GM12874 (cell line): ENCODE data around the gene PRRT4.

Experiments
- CTCF ChIP-seq: IDR thresholded peaks from 2 replicates; pipeline ENCODE4 v1.5.1; 2011; ENCODE audit warnings: low read depth, mild to moderate bottlenecking, control low read depth, low read length, moderate library complexity; ENCODE audit not compliant: insufficient read depth

Gene PRRT4

GRCh38 chr7:128366300-128366699 is 4.8 kb upstream of the PRRT4 start:
- no peak for TF ChIP-seq CTCF

GRCh38 chr7:128365432-128365831 is 3.9 kb upstream of the PRRT4 start:
- TF ChIP-seq CTCF: no peak

GRCh38 chr7:128364166-128364870 is 2.8 kb upstream of the PRRT4 start:
- TF ChIP-seq CTCF: no peak

GRCh38 chr7:128363261-128363721 is 1.8 kb upstream of the PRRT4 start:
- TF ChIP-seq CTCF: no peak

- no peak for TF ChIP-seq CTCF
These were observed 1.2 kb upstream of the PRRT4 start for GRCh38 chr7:128362670-128363069.

- TF ChIP-seq CTCF: no peak
These were observed 1.2 kb downstream of the PRRT4 start for GRCh38 chr7:128360359-128360678.

- TF ChIP-seq CTCF: no peak
These were observed 1.6 kb downstream of the PRRT4 start for GRCh38 chr7:128359939-128360338.
